Measurements from ENCODE around the gene KRTDAP. TPM values are rescaled to one million over a fixed set of nuclear protein-coding genes. Genes with fewer than 3 reads are reported as not detected.

Gene KRTDAP
- total RNA-seq, 1 donor from 2014 or later = 4.8 TPM

DNA sequence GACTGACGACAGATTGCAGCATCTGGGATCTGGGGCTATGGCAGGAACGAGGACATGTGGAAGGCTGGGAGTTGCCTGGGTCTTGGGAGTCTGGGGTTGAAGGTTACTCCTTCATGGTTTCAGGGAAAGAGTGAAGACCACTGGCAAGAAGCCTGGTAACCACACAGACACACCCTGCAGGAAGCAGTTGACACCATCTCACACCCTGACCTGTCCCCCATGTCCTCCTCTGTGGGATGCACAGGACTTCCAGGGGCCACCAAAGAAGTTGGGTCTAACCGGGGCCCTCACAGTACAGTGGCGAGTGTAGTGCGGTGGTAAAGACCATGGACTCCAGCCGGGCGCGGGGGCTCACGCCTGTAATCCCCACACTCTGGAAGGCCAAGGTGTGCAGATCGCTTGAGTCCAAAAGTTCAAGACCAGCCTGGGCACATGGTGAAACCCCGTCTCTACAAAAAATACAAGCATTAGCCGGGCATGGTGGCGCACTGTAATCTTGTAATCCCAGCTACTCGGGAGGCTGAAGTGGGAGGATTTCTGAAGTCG lies 52.8 kb downstream of the KRTDAP start:
- no peak for DNase-seq (ENCODE audit: low spot score, unreplicated experiment)
- Mint-ChIP-seq H3K4me3 (ENCODE audit: low read depth) (no peak overlapping the region), H3K9me3 (ENCODE audit: low read depth) (no peaks in the 10 kb centered on the region), H3K36me3 (ENCODE audit: insufficient read depth) (no peaks in the 10 kb centered on the region), H3K27ac (no peak overlapping the region), H3K4me1 (ENCODE audit: low read depth) (peaks cover 7% of the 10 kb centered on the region), H3K27me3 (peaks cover 11% of the 10 kb centered on the region)
- TF ChIP-seq, protein P1, sequence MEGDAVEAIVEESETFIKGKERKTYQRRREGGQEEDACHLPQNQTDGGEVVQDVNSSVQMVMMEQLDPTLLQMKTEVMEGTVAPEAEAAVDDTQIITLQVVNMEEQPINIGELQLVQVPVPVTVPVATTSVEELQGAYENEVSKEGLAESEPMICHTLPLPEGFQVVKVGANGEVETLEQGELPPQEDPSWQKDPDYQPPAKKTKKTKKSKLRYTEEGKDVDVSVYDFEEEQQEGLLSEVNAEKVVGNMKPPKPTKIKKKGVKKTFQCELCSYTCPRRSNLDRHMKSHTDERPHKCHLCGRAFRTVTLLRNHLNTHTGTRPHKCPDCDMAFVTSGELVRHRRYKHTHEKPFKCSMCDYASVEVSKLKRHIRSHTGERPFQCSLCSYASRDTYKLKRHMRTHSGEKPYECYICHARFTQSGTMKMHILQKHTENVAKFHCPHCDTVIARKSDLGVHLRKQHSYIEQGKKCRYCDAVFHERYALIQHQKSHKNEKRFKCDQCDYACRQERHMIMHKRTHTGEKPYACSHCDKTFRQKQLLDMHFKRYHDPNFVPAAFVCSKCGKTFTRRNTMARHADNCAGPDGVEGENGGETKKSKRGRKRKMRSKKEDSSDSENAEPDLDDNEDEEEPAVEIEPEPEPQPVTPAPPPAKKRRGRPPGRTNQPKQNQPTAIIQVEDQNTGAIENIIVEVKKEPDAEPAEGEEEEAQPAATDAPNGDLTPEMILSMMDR (IDR thresholded peaks at IDR 0.05; ENCODE audit: unreplicated experiment) = no peak

Other genes with a start within 250 kb of the KRTDAP start
- gene LSR, start 241.5 kb downstream of the KRTDAP start, total RNA-seq = 123 and 132 TPM in 2 replicates
- gene USF2, start 221.5 kb downstream of the KRTDAP start, total RNA-seq = 126 and 132 TPM in 2 replicates
- 0.64 and 1.1 TPM in 2 replicates for gene HAMP, start 207.9 kb downstream of the KRTDAP start, total RNA-seq
- gene MAG, start 198.3 kb downstream of the KRTDAP start, total RNA-seq = 1.4 and 1.7 TPM in 2 replicates
- 3.8 and 5.1 TPM in 2 replicates for gene CD22, start 161.3 kb downstream of the KRTDAP start, total RNA-seq
- gene FFAR1, start 142.6 kb downstream of the KRTDAP start, total RNA-seq = 0.33 and 0.74 TPM in 2 replicates
- gene FFAR3, start 132.0 kb downstream of the KRTDAP start, total RNA-seq = not detected in 2 replicates
- gene GPR42, start 119.4 kb downstream of the KRTDAP start, total RNA-seq = 0.16 TPM in 1 of 2 replicates, not detected in the other
- 1.2 and 1.9 TPM in 2 replicates for gene FFAR2, start 42.2 kb downstream of the KRTDAP start, total RNA-seq
- gene DMKN, start 23.2 kb upstream of the KRTDAP start, total RNA-seq = 201 and 213 TPM in 2 replicates
- 0.16 and 0.24 TPM in 2 replicates for gene SBSN, start 37.8 kb upstream of the KRTDAP start, total RNA-seq
- gene GAPDHS, start 43.0 kb upstream of the KRTDAP start, total RNA-seq = not detected in 2 replicates
- gene TMEM147, start 55.2 kb upstream of the KRTDAP start, total RNA-seq = 94.2 and 95.2 TPM in 2 replicates
- 0.18 TPM in 1 of 2 replicates, not detected in the other for gene ATP4A, start 73.2 kb upstream of the KRTDAP start, total RNA-seq
- not detected in 2 replicates for gene PMIS2, start 95.7 kb upstream of the KRTDAP start, total RNA-seq
- 32.9 and 34.1 TPM in 2 replicates for gene HAUS5, start 122.3 kb upstream of the KRTDAP start, total RNA-seq
- 69.2 and 76.0 TPM in 2 replicates for gene RBM42, start 138.6 kb upstream of the KRTDAP start, total RNA-seq
- gene ETV2, start 151.3 kb upstream of the KRTDAP start, total RNA-seq = 1.0 and 1.3 TPM in 2 replicates
- 307 and 315 TPM in 2 replicates for gene COX6B1, start 157.9 kb upstream of the KRTDAP start, total RNA-seq
- gene UPK1A, start 176.1 kb upstream of the KRTDAP start, total RNA-seq = not detected in 2 replicates
- not detected in 2 replicates for gene ZBTB32, start 214.1 kb upstream of the KRTDAP start, total RNA-seq
- gene KMT2B, start 227.5 kb upstream of the KRTDAP start, total RNA-seq = 65.0 and 70.2 TPM in 2 replicates